GM19463 (cell line): Measurements from ENCODE around the gene CTBP2.
"Not testable (repeated sequence)": the region's sequence is repeated elsewhere in the genome, so short reads cannot be mapped to it uniquely, and the experiment has no call there.

Experiments used
- ATAC-seq: cut with Tn5 transposase; IDR thresholded peaks from one replicate; pipeline ENCODE4 v1.9.1; 2021; ENCODE audit warnings: mild to moderate bottlenecking, moderate library complexity; ENCODE audit not compliant: unreplicated experiment

Gene CTBP2

DNA sequence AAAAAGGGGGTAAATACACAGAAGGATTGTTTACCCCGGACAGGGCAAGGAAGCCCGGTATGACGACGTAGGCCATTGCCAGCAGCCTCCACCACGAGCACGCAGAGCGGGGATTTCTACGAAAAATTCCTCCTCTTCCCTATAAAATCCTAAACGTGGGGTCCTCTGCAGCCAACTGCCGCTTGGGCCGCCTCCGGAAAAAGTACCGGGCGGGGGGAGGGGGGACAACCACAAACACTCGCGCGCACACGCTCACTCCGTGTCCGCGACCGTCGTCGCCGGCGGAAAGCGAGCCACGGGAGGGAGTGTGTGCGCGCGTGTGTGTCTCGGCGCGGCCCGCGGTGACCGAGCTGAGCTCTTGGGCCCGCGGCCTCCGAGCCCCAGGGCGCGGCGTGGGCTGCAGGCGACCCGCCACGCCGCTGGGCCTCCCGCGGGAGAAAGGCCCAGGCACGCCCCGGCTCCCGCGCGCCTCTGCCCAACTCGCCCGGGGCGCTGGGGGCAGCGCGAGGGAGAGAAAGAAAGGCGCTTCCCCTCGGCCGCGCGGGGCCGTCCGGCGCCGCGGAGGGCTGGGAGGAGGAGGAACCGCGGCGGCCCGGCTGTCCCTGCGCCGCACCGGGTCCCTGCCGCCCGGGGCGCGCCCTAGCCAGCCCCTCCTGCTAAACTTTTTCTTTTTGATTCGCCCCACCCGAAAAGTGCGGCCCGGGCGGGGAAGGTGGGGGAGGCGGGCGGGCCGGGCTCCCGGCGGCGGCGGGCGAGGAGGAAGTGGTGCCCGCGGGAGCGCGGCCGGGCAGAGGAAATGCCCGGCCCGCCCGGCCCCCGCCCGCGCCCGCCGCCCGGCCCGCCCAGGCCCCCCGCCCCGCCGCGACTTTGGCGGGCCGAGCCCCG is 1.5 kb downstream of the CTBP2 start:
- no peak for ATAC-seq

DNA sequence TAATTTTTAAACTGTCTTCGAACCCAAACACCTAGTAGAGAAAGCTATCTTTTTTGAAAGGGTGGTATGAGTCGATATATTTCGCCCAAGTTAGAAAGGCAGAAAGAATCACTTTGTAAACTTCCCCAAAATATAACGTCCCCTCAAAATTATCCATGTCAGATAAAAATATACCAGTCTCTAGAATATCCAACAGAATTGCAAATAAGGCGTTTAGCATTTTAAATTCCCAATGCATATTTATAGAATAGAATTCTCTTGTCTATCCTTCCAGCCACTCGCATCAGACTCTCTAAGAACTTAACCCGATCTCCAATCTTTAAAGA is 2.1 kb downstream of the CTBP2 start:
- ATAC-seq: no peak

DNA sequence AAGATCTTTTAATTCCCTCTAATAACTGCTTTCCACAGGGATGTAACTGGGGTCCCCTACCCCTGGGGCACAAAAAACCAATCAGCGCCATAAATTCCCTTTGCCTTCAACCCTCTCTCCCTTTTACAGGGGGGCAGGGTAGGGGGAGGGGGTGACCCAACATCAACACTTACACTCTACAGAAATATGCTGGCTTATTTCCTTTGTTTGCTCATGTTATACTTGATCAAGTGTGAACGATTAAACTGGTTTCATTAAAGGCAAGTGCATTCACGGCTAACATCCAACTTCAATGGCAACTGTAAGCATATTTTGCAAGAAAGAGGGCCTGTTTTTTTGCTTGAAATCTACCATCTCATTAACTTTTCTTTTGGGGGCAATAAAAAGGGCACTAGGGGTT is 2.9 kb downstream of the CTBP2 start:
- ATAC-seq: no peak

DNA sequence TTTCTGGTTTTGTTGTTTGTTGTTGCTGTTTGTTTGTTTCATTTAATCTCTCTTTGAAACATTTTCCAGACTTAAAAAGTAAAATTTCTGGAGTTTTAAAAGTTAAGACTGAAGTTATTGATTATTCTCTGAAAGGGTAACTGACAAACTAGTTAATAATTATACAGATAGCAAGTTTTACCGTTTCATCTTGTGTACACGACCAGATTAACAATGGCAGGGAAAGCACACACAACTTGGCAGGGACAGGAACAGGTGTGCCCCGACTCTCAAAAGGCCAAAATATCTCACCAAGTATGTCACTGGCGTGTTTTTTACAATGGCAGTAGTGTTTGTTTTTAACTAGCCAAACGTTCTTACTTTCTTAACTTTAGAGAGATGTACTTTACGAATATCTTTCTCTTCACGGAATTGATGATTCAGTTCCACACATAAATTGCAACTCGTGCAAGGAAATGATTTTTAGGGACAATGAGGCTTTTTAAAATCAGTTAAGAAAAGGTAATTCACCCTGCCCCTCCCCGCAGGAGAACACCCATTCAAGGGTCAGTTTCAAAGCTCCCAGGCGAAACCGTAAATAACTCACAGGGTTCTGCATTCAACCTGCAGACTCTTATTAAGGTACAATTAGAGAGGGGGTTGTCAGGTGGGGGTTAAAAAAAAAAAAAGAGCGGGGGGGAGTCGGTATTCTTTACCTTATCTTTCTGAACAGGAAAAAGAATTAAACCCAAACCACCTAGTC is 3.5 kb downstream of the CTBP2 start:
- no peak for ATAC-seq

DNA sequence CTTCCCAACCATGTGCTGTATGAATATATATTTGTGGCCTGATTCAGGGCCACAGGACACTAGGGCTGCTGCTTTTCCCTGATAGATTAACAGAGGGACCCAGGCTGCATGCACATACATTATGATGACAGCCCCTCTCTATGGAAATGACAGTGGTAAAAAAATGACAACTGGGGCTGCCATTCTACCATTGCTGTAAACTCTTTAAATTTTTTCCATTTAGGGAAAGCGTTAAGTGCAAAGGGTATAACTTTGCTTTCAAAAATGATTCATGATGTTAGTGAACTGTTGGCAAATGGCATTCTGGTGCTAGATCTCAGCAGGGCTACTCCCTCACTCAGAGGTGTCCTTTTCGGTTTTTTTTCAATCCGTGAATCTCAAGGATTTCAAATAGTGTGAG is 4.2 kb downstream of the CTBP2 start:
- ATAC-seq: no peak

DNA sequence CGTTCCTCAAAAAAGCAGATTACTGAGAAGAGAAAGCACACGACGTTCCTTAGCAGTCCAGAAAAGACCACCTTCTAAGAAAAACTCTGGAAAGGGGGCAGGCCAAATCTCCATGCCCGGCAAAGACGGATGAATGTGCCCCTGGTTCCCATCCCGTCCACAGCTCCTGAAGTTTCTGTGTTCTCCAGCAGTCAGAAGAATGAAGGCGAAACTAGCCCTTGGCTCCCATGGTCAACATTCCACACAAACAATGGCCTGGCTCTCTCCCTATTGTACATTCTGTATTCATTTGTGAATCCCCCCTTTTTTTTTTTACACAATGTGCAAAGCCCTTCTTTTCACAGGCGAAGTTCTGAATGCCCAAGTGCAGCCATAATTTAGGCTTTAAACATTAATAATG is 5.3 kb downstream of the CTBP2 start:
- ATAC-seq: no peak

DNA sequence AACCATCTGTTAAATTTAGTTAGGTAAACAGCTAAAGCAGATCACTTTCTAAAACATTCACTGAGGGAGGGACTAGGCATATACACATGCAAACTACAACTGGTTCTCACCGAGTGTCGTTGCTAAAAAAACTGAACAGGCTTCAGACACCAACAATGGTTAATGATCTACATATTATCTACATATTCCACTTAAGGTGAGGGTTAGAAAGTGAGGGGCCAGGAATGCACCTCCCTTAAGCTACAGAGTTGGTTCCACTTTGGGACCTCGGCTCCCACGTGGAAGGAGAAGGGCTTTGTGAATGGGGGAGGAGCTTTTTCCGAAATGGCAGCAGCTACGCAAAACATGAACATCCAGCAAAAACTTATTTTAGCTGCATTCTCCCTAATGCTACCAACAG is 5.8 kb downstream of the CTBP2 start:
- ATAC-seq: no peak

DNA sequence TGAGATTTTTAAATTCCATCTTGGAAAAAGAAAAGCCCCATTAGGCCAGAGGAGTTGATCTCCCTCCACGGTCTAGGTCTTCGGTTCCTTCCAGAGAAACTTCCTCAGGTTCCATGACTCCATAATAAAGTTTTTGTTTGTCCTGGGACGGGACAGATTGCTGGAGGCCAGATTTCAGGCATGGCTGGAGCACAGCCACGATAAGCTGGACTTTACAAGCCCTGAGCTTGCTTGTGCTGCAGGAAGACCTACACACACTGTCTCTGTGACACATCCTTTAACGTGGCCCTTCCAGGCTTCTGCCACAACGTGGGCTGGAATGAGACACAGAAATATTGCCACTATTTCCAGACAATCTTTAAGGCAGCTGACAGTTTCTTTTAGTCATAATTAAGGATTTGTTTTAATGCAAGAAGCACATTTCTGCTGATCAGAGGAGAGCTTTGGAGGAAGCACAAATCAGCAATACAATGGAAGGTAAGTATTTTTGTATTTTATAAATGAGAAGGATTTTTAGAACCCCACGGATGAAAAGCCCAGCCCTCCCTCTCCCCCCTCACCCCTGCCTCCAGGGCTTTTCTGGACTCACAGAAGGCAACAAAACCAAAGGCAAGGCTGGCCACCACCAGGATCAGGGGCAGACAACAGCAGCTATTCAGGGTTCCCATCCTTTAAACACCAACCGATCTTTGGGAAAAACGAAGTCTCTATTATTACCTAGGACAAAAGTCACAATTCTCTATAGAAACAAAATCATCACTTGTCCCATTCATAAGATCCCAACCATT is 6.5 kb downstream of the CTBP2 start:
- no peak for ATAC-seq

DNA sequence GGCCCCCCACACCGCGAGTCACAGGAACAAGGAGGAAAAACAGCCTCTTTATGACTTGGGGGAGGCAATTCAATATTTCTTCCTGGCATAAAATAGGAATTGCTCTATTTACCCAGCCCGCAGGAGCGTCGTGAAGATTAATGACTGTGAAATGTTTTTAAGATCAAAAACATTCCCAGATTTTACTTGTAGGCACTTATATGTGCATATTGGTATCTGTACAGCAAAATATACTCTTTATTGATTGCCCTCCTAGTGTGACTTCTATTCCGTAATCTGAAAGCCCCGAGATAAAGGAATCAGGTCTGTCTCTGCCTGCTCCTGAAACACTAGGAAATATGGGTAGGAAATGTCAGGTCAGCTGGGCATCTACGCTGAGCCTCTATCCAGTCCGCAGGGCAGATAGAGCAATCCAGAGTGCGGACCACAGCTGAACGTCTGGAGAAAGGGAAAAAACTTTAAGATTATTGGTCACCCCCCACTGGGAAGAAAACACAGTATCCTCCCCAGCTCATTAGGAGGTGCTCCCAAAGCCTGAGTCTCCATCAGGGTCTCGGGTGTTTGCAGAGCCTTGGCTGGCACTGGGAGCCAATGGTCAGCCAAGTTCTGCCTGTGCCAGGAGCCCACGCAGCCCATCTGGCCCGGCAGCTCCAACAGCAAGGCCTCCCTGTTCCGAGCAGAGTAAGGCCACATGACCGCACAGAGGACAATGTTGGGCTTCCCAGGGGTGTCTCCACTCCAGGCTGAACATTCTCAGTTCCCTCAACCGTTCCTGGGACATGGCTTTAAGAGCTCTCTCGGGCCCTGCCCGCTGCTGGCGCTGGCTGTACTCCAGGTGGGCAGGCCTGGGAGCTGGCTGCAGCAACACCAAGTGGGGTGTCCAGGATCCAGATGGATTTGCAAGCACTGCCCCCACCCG is 7.7 kb downstream of the CTBP2 start:
- ATAC-seq: no peak

DNA sequence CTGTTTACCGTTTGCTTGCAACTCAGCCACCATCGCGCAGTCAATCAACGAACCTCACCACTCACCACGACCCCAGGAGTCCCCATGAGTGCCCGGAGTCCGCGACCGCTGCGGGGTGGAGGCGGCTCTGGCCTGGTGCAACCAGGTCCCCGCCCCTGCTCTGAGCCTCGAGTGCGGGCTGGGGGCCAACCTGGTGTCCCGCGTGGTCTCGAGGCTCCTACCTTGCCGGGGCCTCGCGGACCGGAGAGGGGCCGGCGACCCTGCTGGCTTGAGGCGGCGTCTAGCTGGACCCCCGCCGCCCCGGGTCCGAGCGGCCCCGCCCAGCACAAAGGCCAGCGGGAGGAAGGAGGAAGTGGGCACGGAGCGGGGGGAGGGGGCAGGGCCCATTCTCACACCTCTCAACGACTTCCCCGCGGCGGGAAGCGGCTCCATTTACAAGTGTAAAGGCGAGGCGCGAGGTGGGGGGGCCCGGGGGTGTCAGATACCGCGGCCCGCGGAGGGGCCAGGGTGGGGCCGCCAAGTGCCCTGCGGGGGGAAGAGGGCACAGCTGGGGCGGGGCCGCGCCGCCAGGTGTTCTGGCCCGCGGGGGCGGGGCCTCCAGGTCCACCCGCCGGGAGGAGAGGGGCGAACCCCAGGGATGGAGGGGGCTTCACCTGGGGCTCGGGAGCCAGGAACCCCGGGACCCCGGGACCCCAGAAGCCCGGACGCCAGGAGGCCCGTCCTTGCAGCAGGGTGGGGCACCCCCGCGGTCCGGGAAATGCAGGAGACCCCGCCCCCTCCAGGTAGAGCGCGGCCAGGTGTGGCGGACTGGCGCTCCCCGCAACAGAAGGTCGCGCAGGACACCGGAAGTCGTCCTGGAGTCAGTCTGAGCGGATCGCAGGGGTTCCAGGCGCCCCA is 8.6 kb downstream of the CTBP2 start:
- ATAC-seq: no peak

DNA sequence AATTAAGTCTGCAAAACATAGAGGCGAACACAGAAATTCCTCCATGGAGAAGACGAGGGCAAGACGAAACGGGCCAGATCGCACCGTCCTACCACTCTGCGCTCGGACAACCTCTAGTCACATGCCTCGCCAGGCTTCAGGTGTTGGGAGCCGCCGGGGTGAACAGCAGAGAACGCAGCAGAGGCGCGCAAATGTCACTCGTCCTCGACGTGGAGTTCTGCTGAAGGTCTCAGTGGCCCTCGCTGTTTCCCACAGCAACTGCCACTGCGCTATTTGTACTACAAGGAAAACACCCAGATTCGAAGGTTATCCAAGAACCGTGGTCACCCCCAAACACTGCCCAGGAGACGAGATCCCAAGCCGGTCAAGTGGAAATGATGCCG is 9.2 kb downstream of the CTBP2 start:
- no peak for ATAC-seq

DNA sequence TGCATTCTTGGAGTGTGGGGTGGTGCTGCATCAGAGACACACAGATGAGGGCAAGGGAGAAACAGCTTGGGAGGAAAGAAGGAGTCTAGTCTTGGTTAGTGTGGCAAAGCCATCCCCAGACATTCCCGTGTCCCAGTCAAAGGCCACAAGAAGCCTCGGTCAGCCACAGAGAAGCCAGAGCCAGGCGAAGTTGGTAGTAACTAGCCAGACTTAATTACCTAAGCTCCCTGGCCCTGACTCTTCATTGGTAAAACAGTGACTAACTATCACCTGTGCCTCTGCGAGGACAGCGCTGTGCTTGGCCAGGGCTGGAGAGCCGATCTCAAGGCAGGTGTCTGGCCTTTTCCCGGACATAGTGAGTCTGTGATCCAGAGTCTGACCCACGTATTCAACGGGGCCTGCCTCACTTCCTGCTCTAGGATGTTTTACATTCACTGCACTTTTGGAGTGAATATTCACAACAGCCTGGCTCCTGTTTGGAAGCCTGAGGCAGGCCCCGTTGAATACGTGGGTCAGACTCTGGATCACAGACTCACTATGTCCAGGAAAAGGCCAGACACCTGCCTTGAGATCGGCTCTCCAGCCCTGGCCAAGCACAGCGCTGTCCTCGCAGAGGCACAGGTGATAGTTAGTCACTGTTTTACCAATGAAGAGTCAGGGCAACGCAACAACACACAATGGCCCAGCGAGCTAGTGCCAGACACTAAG is 9.8 kb downstream of the CTBP2 start:
- not testable (repeated sequence) for ATAC-seq

DNA sequence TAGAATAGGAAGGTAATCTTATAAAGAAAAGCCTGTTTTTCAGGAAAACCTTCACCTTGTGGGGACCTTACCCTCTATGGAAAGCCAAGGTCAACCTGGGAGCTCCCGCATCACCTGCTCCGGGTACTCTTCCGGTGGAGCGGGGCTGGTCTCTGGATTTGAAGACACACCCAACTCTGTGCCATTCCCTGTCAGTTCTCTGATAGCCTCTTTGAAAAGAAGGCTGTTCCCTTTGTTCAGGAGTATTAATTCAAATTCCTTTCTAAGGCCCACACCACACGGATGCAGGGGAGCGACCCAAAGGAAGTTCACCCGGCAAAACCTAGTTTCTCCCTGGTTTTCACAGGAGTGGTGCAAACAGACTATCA is 10.7 kb downstream of the CTBP2 start:
- ATAC-seq: no peak

DNA sequence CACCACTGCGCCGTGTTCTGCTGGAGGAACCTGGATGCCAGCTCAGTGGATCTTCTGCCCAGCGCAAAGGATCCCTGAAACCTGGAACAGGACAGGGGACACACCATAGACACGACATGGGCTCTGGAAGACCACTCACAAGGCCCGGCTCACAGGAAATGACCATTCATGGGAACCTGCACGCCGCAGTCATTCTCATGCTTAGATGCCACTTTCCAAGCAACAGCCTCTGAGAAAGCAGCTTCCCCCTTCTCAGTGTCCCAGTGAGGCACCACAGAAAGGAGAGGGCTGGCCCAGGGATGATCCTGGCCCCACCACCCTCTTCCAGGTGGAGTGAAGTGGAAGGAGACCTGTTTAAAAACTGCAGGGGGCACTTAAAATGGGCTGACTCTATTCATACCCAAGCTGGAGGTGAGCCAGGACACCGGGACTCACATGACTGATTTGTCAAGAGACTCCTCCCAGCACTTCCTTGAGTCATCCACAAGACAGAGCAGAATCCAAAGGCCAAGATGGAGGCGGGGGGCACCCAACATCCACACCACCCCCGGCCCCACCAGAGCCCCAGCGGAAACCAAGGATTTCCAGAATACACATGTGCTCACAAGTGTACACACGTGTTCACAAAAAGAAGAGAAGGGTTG is 11.2 kb downstream of the CTBP2 start:
- ATAC-seq: no peak

DNA sequence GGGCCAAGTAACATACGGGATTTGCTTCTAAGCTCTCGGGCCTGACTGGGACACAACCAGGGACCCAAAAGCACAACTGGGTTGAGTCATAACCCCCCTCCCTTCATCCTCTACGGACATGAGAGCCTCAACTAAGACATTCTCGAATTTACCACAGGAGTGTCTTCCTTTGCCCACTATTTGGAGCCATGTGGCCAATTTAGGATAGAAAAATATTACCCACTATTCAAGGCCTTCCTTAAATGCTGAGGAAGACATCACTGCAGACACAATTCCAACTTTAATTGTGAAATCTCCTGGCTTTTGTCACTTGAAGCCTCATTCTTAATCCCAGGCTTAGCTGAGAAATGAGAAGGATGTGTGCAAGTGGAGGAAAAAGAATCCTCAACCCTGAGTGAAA is 11.8 kb downstream of the CTBP2 start:
- no peak for ATAC-seq

DNA sequence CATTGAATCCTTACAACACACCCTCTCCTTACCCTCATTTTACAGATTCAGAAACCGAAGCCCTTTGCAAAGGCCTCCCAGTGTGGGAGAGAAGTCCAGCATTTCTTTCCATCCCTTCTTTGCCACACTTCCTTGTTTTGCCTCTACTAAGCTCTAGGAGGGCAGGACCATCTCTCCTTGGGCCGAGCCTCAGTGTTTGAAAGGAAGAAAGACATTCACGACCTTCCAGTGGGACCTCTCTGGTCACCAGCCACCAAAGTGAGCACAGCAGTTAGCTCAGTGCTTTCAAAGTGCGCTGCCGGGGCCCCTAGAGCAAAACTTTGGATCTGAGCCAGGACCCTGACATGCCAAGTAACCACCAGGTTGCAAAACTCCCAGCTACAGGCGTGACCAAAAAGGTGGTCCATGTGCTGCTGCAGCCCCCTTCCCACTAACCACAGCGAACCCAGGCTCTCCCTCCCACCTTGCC is 12.4 kb downstream of the CTBP2 start:
- ATAC-seq: no peak

DNA sequence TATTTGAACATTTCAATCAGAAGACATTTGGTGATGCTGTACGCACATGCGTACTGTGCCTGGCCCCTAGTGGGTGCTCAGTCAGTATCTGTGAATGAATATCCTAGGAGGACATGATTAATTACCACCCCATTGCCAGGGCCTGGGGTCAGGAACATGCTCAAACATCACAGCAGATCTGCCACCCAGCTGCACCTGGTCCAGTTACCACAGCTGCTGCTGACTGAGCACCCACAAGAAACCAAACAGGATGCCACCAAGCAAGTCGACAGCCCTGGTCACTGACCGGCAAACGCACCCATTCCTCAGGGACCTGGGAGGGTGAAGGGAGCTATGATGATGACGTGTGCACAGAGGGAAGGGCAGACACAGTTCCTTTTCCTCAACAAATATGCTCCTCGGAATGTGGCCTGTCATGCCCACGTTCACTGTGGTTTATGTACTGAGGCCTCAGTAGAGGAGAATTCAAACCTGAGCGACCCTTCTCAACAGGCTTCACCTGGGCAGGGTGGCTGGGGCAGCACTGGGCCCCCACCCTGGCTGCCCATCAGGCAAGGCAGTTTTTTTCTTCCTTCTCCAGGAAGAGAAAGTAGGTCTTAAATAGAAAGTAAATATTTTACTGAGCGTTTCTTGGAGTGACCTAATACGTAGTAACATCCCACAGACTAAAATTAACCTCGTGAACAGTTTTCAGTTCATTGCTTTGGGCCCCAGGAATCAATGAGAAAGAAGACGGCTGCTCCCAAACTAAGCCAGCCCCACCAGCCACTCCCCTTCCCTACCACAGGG is 13.4 kb downstream of the CTBP2 start:
- ATAC-seq: no peak

DNA sequence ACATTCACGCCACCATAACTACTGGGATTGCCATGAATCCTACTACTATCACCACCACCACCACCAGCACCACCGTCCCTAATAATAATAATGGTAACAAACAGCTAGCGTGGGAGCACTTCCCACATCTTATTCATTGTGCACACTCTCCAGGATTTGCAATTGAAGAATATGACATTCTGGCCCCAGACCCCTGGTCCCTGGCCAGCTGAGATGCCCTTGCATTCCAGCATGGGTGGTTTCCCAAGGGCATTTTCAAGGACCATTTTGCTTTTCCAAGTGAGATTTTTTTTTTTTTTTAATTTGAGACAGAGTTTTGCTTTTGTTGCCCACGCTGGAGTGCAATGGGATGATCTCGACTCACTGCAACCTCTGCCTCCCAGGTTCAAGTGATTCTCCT is 14.7 kb downstream of the CTBP2 start:
- ATAC-seq: no peak
